Endothelial cell of umbilical vein (primary cell): ENCODE results near the gene AMZ1. TPM values are rescaled to one million over a fixed set of nuclear protein-coding genes. Genes with fewer than 3 reads are reported as not detected.

ENCODE experiments used
- BruUV-seq: library from RNA; stranded (reverse); fragments of 400-500 nt; replicated peaks from 2 replicates; lab custom pipeline; 2021; lab: Mats Ljungman, UMichigan
- CTCF ChIA-PET: fragments of 300-600, 350-600 bp; sonication (Branson Sonifier 250); formaldehyde crosslinking; loops from one replicate; lab custom pipeline; 2021; ENCODE audit warnings: antibody characterized with exemption, inconsistent platforms; lab: Charles Lee
- POLR2A ChIA-PET: fragments of 300-600, 350-600 bp; sonication (Branson Sonifier 250); formaldehyde crosslinking; loops from one replicate; lab custom pipeline; 2021; ENCODE audit warnings: antibody characterized with exemption, inconsistent platforms; lab: Charles Lee
- DNase-seq: peaks from one replicate; pipeline ENCODE4 v3.0.0-alpha.2; 2011; ENCODE audit warnings: low read depth, low spot score
- FAIRE-seq: peaks from 2 replicates; lab custom pipeline; 2011; peaks lifted over from hg19 to GRCh38; lab: Jason Lieb, UNC
- H2AFZ ChIP-seq: 2 replicates; pipeline ENCODE4 v1.6.0; 2012; ENCODE audit warnings: low read depth, low read length, control low read depth, inconsistent platforms
- H3K27ac ChIP-seq: 2 replicates; pipeline ENCODE4 v1.5.1; 2011; ENCODE audit warnings: low read depth, mild to moderate bottlenecking, control low read depth, low read length, moderate library complexity; ENCODE audit not compliant: insufficient read depth
- H3K27me3 ChIP-seq, 2 experiments: 2 replicates each; pipeline versions ENCODE4 v1.6.0 to v1.6.1; 2011; ENCODE audit warnings: low read length in 2 of 2, mixed read lengths in 1 of 2; ENCODE audit not compliant: control insufficient read depth in 2 of 2, insufficient read depth in 2 of 2
- H3K36me3 ChIP-seq, 2 experiments: 2 replicates in 1 of 2; 3 replicates in 1 of 2; pipeline ENCODE4 v1.5.1; 2011; ENCODE audit warnings: low read length in 2 of 2, mild to moderate bottlenecking in 1 of 2, moderate library complexity in 1 of 2; ENCODE audit not compliant: control insufficient read depth in 2 of 2, insufficient read depth in 2 of 2; ENCODE audit errors: extremely low read depth in 1 of 2
- H3K4me1 ChIP-seq: 3 replicates; pipeline ENCODE4 v1.5.1; 2011; ENCODE audit warnings: mild to moderate bottlenecking, low read length; ENCODE audit not compliant: control insufficient read depth, insufficient read depth; ENCODE audit errors: extremely low read depth
- H3K4me2 ChIP-seq: 2 replicates; pipeline ENCODE4 v1.6.1; 2011; ENCODE audit warnings: low read length, control low read depth, mixed read lengths; ENCODE audit not compliant: insufficient read depth
- H3K4me3 ChIP-seq, 3 experiments: fragments of 200-600 bp in 1 of 3; sonication (generic), shearing (Covaris generic) in 1 of 3; replicated peaks in 1 of 3; 2 replicates each; pipeline ENCODE4 v1.5.1; 2011 to 2016; ENCODE audit warnings: control low read depth in 3 of 3, low read length in 3 of 3, mild to moderate bottlenecking in 2 of 3, inconsistent platforms in 1 of 3, low read depth in 1 of 3, moderate library complexity in 1 of 3; ENCODE audit not compliant: insufficient read depth in 1 of 3
- H3K79me2 ChIP-seq: 2 replicates; pipeline ENCODE4 v1.6.0; 2012; ENCODE audit warnings: low read length, inconsistent platforms; ENCODE audit not compliant: control insufficient read depth, insufficient read depth
- H3K9ac ChIP-seq: replicated peaks from 2 replicates; pipeline ENCODE3; 2011; ENCODE audit warnings: low read length, control low read depth; ENCODE audit not compliant: insufficient read depth; ENCODE audit errors: extremely low read depth
- H3K9me1 ChIP-seq: replicated peaks from 3 replicates; pipeline ENCODE4 v1.6.0; 2011; ENCODE audit warnings: mild to moderate bottlenecking, low read length; ENCODE audit not compliant: control insufficient read depth, insufficient read depth; ENCODE audit errors: extremely low read depth
- H3K9me3 ChIP-seq: replicated peaks from 2 replicates; pipeline ENCODE4 v1.5.1; 2012; ENCODE audit warnings: low read length, inconsistent platforms; ENCODE audit not compliant: control insufficient read depth, insufficient read depth
- H4K20me1 ChIP-seq: replicated peaks from 2 replicates; pipeline ENCODE3; 2011; ENCODE audit warnings: mild to moderate bottlenecking, low read length; ENCODE audit not compliant: control insufficient read depth, insufficient read depth; ENCODE audit errors: extremely low read depth
- EZH2 ChIP-seq: IDR thresholded peaks from 2 replicates; pipeline ENCODE4 v1.6.1; 2012; ENCODE audit warnings: borderline replicate concordance, low read depth, mild to moderate bottlenecking, moderate library complexity, low read length, inconsistent platforms; ENCODE audit not compliant: severe bottlenecking
- FOS ChIP-seq: IDR thresholded peaks from 2 replicates; pipeline ENCODE4 v1.6.1; 2011; ENCODE audit warnings: mild to moderate bottlenecking, low read length, moderate library complexity, borderline replicate concordance; ENCODE audit not compliant: insufficient read depth
- GATA2 ChIP-seq: IDR thresholded peaks from 2 replicates; pipeline ENCODE4 v1.7.0; 2011; ENCODE audit warnings: low read depth, mild to moderate bottlenecking, moderate library complexity, mixed read lengths, low read length; ENCODE audit not compliant: insufficient read length, insufficient read depth
- JUN ChIP-seq: IDR thresholded peaks from 2 replicates; pipeline ENCODE4 v1.6.1; 2011; ENCODE audit warnings: borderline replicate concordance, low read depth; ENCODE audit not compliant: insufficient read length, insufficient read depth
- MYC ChIP-seq: IDR thresholded peaks from one replicate; pipeline ENCODE4 v1.6.1; 2011; ENCODE audit warnings: mild to moderate bottlenecking, low read depth, low read length
- POLR2A ChIP-seq: IDR thresholded peaks from 2 replicates; pipeline ENCODE4 v1.6.1; 2012; ENCODE audit warnings: low read depth, mild to moderate bottlenecking, control low read depth, low read length
- POLR2AphosphoS5 ChIP-seq: IDR thresholded peaks from 2 replicates; pipeline ENCODE4 v1.6.1; 2012; ENCODE audit warnings: low read depth, mild to moderate bottlenecking, control low read depth, low read length, moderate library complexity; ENCODE audit not compliant: insufficient read depth
- dilution Hi-C: fragments of 300-500 bp; cut with MboI; formaldehyde crosslinking; loops from one replicate; pipeline ENCODE4 v1.15.0; 2019; ENCODE audit warnings: low sequenced_read_pairs; ENCODE audit not compliant: extremely low pct_ligation_motif_present
- intact Hi-C: fragments of 100-400 bp; cut with micrococcal nuclease; formaldehyde crosslinking; loops from one replicate; pipeline ENCODE4 v1.10.0; 2022
- polyA plus RNA-seq, 4 experiments: library from polyadenylated mRNA; depleted of rRNA in 3 of 4; stranded (reverse) in 3 of 4; unstranded in 1 of 4; fragments of >200 nt; gene quantifications; 2 replicates each; pipeline versions ENCODE4 v1.2.1 to v1.2.3, GENCODE V29; 2011 to 2012; ENCODE audit warnings: missing spikeins in 1 of 4
- total RNA-seq: library from RNA; stranded (reverse); gene quantifications from 2 replicates; pipeline ENCODE4 v1.2.3, GENCODE V29; 2021
- TF ChIP-seq, protein P1 (sequence below): IDR thresholded peaks from 2 replicates; pipeline ENCODE4 v1.6.1; 2011; ENCODE audit not compliant: insufficient read depth, insufficient read length
- TF ChIP-seq, protein P2 (sequence below), 2 donors: IDR thresholded peaks; 1 replicate in 1 of 2; 2 replicates in 1 of 2; pipeline ENCODE4 v1.5.1; 2011; ENCODE audit warnings: low read length in 2 of 2, mild to moderate bottlenecking in 2 of 2, moderate library complexity in 2 of 2, control low read depth in 1 of 2, inconsistent platforms in 1 of 2, low read depth in 1 of 2; ENCODE audit not compliant: insufficient read depth in 1 of 2; ENCODE audit errors: extremely low read depth in 1 of 2

AMZ1 gene
- total and polyA plus RNA-seq, 2 donors (not counting 3 experiments of a cell fraction or from before 2014, with no cell fraction given): not detected

GRCh38 chr7:2763597-2763996 is 75.6 kb downstream of the AMZ1 start:
- H3K4me1 ChIP-seq: peaks cover 12% of the 10 kb centered on the region
- H3K27ac ChIP-seq: peak overlapping the region; percentile 23
- TF ChIP-seq FOS (no peak), EZH2 (no peak), POLR2AphosphoS5 (no peak), JUN (no peak), POLR2A (no peak), MYC (no peak), GATA2 (no peak)
- TF ChIP-seq, protein P1, sequence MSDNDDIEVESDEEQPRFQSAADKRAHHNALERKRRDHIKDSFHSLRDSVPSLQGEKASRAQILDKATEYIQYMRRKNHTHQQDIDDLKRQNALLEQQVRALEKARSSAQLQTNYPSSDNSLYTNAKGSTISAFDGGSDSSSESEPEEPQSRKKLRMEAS: no peak
- TF ChIP-seq, protein P2, sequence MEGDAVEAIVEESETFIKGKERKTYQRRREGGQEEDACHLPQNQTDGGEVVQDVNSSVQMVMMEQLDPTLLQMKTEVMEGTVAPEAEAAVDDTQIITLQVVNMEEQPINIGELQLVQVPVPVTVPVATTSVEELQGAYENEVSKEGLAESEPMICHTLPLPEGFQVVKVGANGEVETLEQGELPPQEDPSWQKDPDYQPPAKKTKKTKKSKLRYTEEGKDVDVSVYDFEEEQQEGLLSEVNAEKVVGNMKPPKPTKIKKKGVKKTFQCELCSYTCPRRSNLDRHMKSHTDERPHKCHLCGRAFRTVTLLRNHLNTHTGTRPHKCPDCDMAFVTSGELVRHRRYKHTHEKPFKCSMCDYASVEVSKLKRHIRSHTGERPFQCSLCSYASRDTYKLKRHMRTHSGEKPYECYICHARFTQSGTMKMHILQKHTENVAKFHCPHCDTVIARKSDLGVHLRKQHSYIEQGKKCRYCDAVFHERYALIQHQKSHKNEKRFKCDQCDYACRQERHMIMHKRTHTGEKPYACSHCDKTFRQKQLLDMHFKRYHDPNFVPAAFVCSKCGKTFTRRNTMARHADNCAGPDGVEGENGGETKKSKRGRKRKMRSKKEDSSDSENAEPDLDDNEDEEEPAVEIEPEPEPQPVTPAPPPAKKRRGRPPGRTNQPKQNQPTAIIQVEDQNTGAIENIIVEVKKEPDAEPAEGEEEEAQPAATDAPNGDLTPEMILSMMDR (IDR thresholded peaks at IDR 0.05; ENCODE audit: extremely low read depth in 1 of 2, insufficient read depth in 1 of 2, low read depth in 1 of 2, low read length in 2 of 2): no peak
- peak overlapping the region; percentile 13 for H3K4me2 ChIP-seq
- H3K9me3 ChIP-seq: no peaks in the 10 kb centered on the region
- no peak for DNase-seq
- CTCF ChIA-PET: interaction anchor here (0.8 to 1.6 kb wide), 8 partner anchors 12 to 101 kb away, joined by 3 to 7 read pairs (median 4); no protein-coding TSS in a partner anchor
- intact Hi-C loops (no loop called here), dilution Hi-C loops (no loop called here)
- POLR2A ChIA-PET: no interaction called here
- no peaks in the 10 kb centered on the region for H3K36me3 ChIP-seq
- H3K9ac ChIP-seq: no peak overlapping the region
- BruUV-seq: no TSS peak
- no peak for FAIRE-seq
- H2AFZ ChIP-seq: no peak overlapping the region
- H3K27me3 ChIP-seq: no peaks in the 10 kb centered on the region
- no peaks in the 10 kb centered on the region for H4K20me1 ChIP-seq
- no peak overlapping the region for H3K4me3 ChIP-seq
- H3K79me2 ChIP-seq: peaks cover 5% of the 10 kb centered on the region
- no peaks in the 10 kb centered on the region for H3K9me1 ChIP-seq
